HG03135 (cell line): Measurements from ENCODE around the gene ITPK1.

ENCODE experiments used
- ATAC-seq: cut with Tn5 transposase; IDR thresholded peaks from one replicate; pipeline ENCODE4 v1.9.1; 2021; ENCODE audit warnings: mild to moderate bottlenecking, moderate library complexity; ENCODE audit not compliant: unreplicated experiment

The ITPK1 gene

GRCh38 chr14:93085911-93086310 is 29.8 kb downstream of the ITPK1 start:
- ATAC-seq = no peak

DNA sequence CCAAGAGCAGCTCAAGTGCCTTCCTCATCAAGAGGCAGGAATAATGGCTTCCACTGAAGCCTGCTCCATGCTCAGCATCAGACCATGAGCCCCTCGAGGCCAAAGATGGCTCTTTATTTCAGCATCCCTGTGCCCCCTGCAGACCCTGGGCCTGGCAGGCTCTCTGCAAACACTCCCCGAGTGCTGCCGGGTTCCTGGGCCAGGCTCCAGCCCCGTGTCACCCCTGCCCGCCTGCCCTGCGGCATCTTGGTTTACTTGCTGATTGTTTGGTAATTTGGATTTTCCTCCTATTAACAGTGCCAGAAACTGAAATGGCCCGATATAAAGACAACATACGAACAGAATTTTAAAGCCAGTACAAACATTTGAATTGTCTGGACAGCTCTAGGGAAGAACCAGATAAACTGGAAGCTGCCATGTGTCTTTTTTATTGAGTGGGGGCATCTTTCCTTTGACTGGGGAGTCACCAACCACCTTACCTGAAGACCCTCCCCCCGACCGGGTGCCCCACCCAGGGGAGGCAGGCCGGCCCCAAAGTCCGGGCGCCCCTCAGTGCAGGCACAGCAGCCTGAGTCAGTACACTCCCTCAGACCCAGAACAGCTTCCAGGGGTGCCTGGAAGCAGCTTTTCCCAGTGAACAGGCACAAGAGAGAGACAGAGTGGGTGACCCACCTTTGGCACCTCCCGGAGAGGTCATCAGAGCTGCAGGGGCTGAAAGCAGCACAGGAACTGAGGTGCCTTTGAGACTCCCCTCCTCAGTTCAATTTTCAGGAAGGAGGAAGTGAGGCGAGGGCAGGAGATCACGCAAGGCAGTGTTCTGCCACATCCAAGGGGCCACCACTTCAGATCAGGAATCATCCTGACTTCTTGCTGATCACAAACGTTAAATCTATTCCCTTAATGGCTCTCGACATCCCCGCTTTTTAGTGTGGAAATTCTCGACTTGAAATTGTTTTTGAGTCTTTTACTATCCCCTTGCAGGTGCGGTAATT is 30.6 kb downstream of the ITPK1 start:
- no peak for ATAC-seq

GRCh38 chr14:93084402-93084801 is 31.3 kb downstream of the ITPK1 start:
- no peak for ATAC-seq

- no peak for ATAC-seq
Observed at GRCh38 chr14:93083917-93084316, 31.8 kb downstream of the ITPK1 start.

DNA sequence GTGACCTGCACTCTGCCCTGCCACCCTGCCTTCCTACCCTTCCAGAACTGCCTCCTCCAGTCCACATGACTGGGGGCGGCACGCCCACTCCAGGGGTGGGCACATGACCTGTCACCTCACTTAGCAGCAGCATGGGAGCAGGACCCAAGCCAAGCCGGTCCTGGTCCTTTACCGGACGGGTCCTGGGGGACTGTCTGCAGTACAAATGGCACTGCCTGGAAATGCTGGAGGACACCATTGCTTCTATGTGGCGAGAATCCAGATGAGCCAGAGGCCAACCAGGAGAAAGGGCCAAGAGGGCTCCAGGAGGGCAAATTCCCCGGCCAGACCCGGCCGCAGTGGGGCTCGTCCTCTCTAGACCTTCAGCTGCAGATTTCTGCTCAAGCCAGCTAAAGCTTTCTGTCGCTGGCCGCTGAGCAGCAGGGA is 33.1 kb downstream of the ITPK1 start:
- no peak for ATAC-seq

- ATAC-seq = no peak
Observed at GRCh38 chr14:93081876-93082570, 33.7 kb downstream of the ITPK1 start.

GRCh38 chr14:93079865-93080403 is 35.8 kb downstream of the ITPK1 start:
- ATAC-seq = no peak

GRCh38 chr14:93079321-93079720 is 36.4 kb downstream of the ITPK1 start:
- ATAC-seq = no peak

GRCh38 chr14:93078870-93079269 is 36.9 kb downstream of the ITPK1 start:
- no peak for ATAC-seq

DNA sequence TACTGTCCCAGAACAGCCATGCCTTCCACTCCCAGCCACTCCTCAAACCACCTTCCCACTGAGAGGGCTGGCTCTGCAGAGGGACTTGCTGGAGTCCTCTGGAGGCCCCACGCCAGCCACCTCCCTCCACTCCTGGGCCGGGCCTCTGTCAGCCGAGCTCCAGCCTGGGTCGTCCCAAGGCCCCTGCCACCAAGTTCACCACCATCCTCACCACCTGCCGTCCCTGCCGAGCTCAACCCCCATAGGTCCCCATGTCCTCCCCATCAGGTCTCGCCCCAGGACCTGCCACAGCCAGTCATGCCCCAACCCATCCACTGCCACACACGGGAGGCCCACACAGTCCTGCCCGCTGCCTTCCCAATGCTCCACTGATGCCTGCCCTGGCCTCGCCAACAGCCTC is 39.0 kb downstream of the ITPK1 start:
- ATAC-seq = no peak

GRCh38 chr14:93075891-93076290 is 39.8 kb downstream of the ITPK1 start:
- no peak for ATAC-seq

GRCh38 chr14:93073910-93074769 is 41.6 kb downstream of the ITPK1 start:
- peak; percentile 40 for ATAC-seq

DNA sequence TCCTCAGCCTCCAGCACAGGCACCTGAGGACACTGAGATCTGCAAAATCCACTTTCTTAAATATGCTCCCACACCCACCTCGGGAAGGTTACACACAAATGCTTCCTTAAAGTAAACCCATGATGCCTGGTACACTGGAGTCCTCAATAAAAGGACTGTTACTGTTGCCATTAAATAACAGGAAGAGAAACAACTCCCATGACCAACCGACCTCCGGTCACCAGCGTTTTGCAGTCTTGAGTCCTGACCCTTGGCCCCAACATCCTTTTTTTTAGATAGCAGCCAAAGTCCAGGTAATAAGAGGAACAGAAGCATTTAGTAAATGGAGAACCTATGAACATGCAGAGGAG is 42.4 kb downstream of the ITPK1 start:
- no peak for ATAC-seq

GRCh38 chr14:93072659-93073357 is 42.9 kb downstream of the ITPK1 start:
- no peak for ATAC-seq

DNA sequence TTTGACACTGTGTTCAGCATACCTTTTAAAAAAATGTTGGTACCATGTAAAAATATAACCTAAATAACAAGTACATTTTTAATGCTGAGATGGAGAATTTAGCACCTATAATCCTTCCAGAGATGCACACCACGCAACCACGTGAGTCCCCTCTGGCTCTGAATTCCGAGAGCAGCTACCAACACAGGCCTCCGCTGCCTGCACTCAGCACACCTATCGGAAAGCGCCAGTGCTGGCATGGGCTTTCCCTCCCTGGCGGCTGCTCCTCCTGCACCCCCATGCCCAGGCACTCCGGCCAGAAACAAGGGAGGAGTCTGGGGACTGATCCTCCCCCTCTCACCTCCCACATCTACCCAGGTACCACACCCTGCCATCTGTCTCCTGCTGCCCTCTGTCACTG is 47.0 kb downstream of the ITPK1 start:
- no peak for ATAC-seq

DNA sequence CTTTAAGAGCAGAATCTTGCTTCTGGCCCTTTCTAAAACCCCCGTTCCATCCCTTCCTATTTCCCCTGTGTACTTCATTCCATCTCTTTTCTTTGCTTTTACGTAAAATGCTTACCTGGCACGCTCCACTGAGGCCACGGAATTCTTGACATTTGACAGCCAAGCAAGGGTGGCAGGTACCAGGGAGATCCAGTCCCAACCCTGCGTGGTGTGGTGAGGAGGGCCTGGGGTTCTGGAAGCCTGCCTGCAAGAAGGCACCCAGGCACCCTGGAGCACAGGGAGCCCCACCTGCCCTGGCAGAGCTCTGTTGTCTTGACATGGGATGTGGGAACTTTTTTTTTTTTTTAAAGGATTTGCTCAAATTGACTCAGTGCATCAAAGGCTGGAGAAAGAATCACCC is 48.6 kb downstream of the ITPK1 start:
- no peak for ATAC-seq

DNA sequence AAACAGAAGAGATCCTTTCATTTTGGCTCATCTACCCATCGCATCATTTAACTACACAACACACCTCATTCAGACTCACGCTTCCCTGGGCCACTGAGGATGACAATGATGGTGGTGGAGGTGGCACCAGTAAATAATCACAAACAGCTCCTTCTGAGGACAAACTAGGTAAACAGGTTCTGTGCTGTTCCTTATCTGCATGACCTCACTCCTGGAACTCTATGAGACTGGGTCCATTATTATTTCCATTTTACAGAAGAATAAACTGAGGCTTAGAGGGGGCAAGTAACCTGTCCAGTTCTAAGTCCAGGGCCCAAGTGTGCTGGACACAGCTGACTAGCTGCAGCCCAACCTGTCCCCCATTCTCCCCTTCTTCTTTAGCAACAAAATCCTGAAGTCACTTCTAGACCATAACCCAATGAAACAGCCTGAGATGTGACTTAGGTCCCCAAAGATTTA is 50.4 kb downstream of the ITPK1 start:
- ATAC-seq = no peak

- no peak for ATAC-seq
Observed at GRCh38 chr14:93064411-93065271, 51.1 kb downstream of the ITPK1 start.

GRCh38 chr14:93063393-93063792 is 52.3 kb downstream of the ITPK1 start:
- no peak for ATAC-seq
